H1 (cell line): ENCODE data around the gene CSRNP3. TPM values are rescaled to one million over a fixed set of nuclear protein-coding genes. Genes with fewer than 3 reads are reported as not detected.

Source experiments
- CTCF ChIA-PET: fragments of 300-600 bp; sonication (Branson Sonifier 250); formaldehyde crosslinking; loops from one replicate; lab custom pipeline; 2021; ENCODE audit not compliant: partially characterized antibody; lab: Charles Lee
- POLR2A ChIA-PET: fragments of 300-600 bp; sonication (Branson Sonifier 250); formaldehyde crosslinking; loops from one replicate; lab custom pipeline; 2021; ENCODE audit warnings: inconsistent platforms; ENCODE audit not compliant: partially characterized antibody; lab: Charles Lee
- DNase-seq, 2 experiments: peaks; one replicate each; pipeline versions ENCODE4 v3.0.0 to v3.0.0-alpha.2; 2010 to 2022; ENCODE audit warnings: low spot score in 2 of 2, low read depth in 1 of 2, mixed read lengths in 1 of 2
- FAIRE-seq: peaks from 2 replicates; lab custom pipeline; 2011; peaks lifted over from hg19 to GRCh38; lab: Jason Lieb, UNC
- H2AFZ ChIP-seq: 2 replicates; pipeline ENCODE4 v1.8.1; 2012; ENCODE audit warnings: low read length, inconsistent platforms
- H2AK5ac ChIP-seq: 2 replicates; pipeline ENCODE4 v1.6.1; 2013; ENCODE audit warnings: low read depth, low read length
- H2BK120ac ChIP-seq: replicated peaks from 2 replicates; pipeline ENCODE3; 2013; ENCODE audit warnings: low read depth, low read length, inconsistent platforms
- H2BK12ac ChIP-seq: 2 replicates; pipeline ENCODE4 v1.6.1; 2013; ENCODE audit warnings: low read depth, low read length
- H2BK15ac ChIP-seq: 2 replicates; pipeline ENCODE4 v1.6.1; 2013; ENCODE audit warnings: low read length
- H2BK20ac ChIP-seq: 2 replicates; pipeline ENCODE4 v1.6.1; 2013; ENCODE audit warnings: low read length
- H2BK5ac ChIP-seq: 2 replicates; pipeline ENCODE4 v1.6.1; 2013; ENCODE audit warnings: low read depth, low read length
- H3K14ac ChIP-seq: 2 replicates; pipeline ENCODE4 v1.6.1; 2013; ENCODE audit warnings: inconsistent platforms; ENCODE audit not compliant: insufficient read length
- H3K18ac ChIP-seq: 2 replicates; pipeline ENCODE4 v1.6.1; 2013; ENCODE audit warnings: low read length; ENCODE audit errors: extremely low read depth
- H3K23ac ChIP-seq: 2 replicates; pipeline ENCODE4 v1.6.1; 2013; ENCODE audit warnings: inconsistent platforms; ENCODE audit not compliant: insufficient read length
- H3K23me2 ChIP-seq: 2 replicates; pipeline ENCODE4 v1.6.1; 2013; ENCODE audit warnings: low read depth, low read length
- H3K27ac ChIP-seq: 2 replicates; pipeline ENCODE4 v1.6.1; 2011; ENCODE audit warnings: low read depth, low read length, inconsistent platforms
- H3K27me3 ChIP-seq, 4 experiments: replicated peaks in 1 of 4; 1 replicate in 1 of 4; 2 replicates in 3 of 4; pipeline versions ENCODE4 v1.6.1 to v1.8.1; 2011 to 2013; ENCODE audit warnings: low read length in 3 of 4, mild to moderate bottlenecking in 3 of 4, inconsistent platforms in 2 of 4, mixed read lengths in 2 of 4, moderate library complexity in 1 of 4; ENCODE audit not compliant: control insufficient read depth in 3 of 4, insufficient read depth in 3 of 4; ENCODE audit errors: extremely low read depth in 1 of 4
- H3K36me3 ChIP-seq, 4 experiments: 2 replicates each; pipeline versions ENCODE4 v1.6.1 to v1.8.1; 2011 to 2013; ENCODE audit warnings: mild to moderate bottlenecking in 4 of 4, low read length in 3 of 4, moderate library complexity in 2 of 4, control low read depth in 1 of 4, inconsistent platforms in 1 of 4; ENCODE audit not compliant: insufficient read depth in 4 of 4, control insufficient read depth in 2 of 4
- H3K4ac ChIP-seq: replicated peaks from 2 replicates; pipeline ENCODE3; 2013; ENCODE audit warnings: low read length, low read depth, mixed read lengths, inconsistent platforms; ENCODE audit not compliant: insufficient read length
- H3K4me1 ChIP-seq, 4 experiments: replicated peaks in 1 of 4; 1 replicate in 1 of 4; 2 replicates in 3 of 4; pipeline versions ENCODE4 v1.6.1 to v1.8.1; 2011 to 2013; ENCODE audit warnings: low read length in 3 of 4, inconsistent platforms in 2 of 4, mixed read lengths in 1 of 4; ENCODE audit not compliant: insufficient read depth in 4 of 4, control insufficient read depth in 3 of 4
- H3K4me2 ChIP-seq, 2 experiments: 2 replicates each; pipeline versions ENCODE4 v1.6.1 to v1.8.1; 2011 to 2013; ENCODE audit warnings: low read depth in 2 of 2, low read length in 2 of 2, control low read depth in 1 of 2, inconsistent platforms in 1 of 2, mild to moderate bottlenecking in 1 of 2; ENCODE audit not compliant: insufficient read depth in 1 of 2
- H3K4me3 ChIP-seq, 4 experiments: fragments of 200-600, 300-600 bp in 1 of 4; sonication (generic), shearing (Covaris generic), sonication (Bioruptor Twin) in 1 of 4; 2 replicates each; pipeline versions ENCODE4 v1.5.1 to v1.8.1; 2011 to 2016; ENCODE audit warnings: low read length in 4 of 4, low read depth in 3 of 4, control low read depth in 2 of 4, inconsistent platforms in 2 of 4, mild to moderate bottlenecking in 2 of 4, mixed read lengths in 1 of 4, moderate library complexity in 1 of 4; ENCODE audit not compliant: insufficient read depth in 2 of 4; ENCODE audit errors: extremely low read depth in 1 of 4
- H3K56ac ChIP-seq: replicated peaks from 2 replicates; pipeline ENCODE3; 2013; ENCODE audit warnings: low read depth, mild to moderate bottlenecking, mixed read lengths, low read length, inconsistent platforms; ENCODE audit not compliant: insufficient read length
- H3K79me1 ChIP-seq: 2 replicates; pipeline ENCODE4 v1.6.1; 2013; ENCODE audit warnings: low read depth, low read length, control low read depth
- H3K79me2 ChIP-seq, 2 experiments: 2 replicates each; pipeline versions ENCODE4 v1.6.1 to v1.8.1; 2012 to 2013; ENCODE audit warnings: low read length in 2 of 2, mild to moderate bottlenecking in 2 of 2, inconsistent platforms in 1 of 2; ENCODE audit not compliant: insufficient read depth in 2 of 2, control insufficient read depth in 1 of 2
- H3K9ac ChIP-seq, 4 experiments: replicated peaks in 1 of 4; 1 replicate in 1 of 4; 2 replicates in 3 of 4; pipeline versions ENCODE4 v1.6.1 to v1.8.1; 2011 to 2013; ENCODE audit warnings: low read depth in 3 of 4, low read length in 3 of 4, control low read depth in 2 of 4, mild to moderate bottlenecking in 2 of 4, moderate library complexity in 2 of 4, inconsistent platforms in 1 of 4; ENCODE audit errors: extremely low read depth in 1 of 4
- H3K9me3 ChIP-seq, 2 experiments: 2 replicates each; pipeline versions ENCODE4 v1.6.1 to v1.8.1; 2012 to 2013; ENCODE audit warnings: mild to moderate bottlenecking in 2 of 2, moderate library complexity in 2 of 2, control low read depth in 1 of 2, inconsistent platforms in 1 of 2, low read depth in 1 of 2, low read length in 1 of 2, mixed read lengths in 1 of 2; ENCODE audit not compliant: insufficient read depth in 2 of 2
- H4K20me1 ChIP-seq, 2 experiments: replicated peaks in 1 of 2; 2 replicates each; pipeline versions ENCODE3 to v1.8.1; 2011 to 2013; ENCODE audit warnings: inconsistent platforms in 2 of 2, low read length in 2 of 2, mild to moderate bottlenecking in 1 of 2; ENCODE audit not compliant: insufficient read depth in 2 of 2, control insufficient read depth in 1 of 2
- H4K5ac ChIP-seq: 2 replicates; pipeline ENCODE4 v1.6.1; 2013; ENCODE audit warnings: low read length, low read depth, mixed read lengths, inconsistent platforms; ENCODE audit not compliant: insufficient read length
- H4K8ac ChIP-seq: 2 replicates; pipeline ENCODE4 v1.8.0; 2013; ENCODE audit warnings: mild to moderate bottlenecking, moderate library complexity, low read length, inconsistent platforms; ENCODE audit not compliant: insufficient read depth; ENCODE audit errors: extremely low read depth
- H4K91ac ChIP-seq: replicated peaks from 2 replicates; pipeline ENCODE3; 2013; ENCODE audit warnings: low read length, mixed read lengths, inconsistent platforms; ENCODE audit not compliant: insufficient read length
- BRCA1 ChIP-seq: IDR thresholded peaks from 2 replicates; pipeline ENCODE4 v1.6.1; 2012; ENCODE audit warnings: low read depth, low read length, improper control_type of control experiment
- EP300 ChIP-seq, 2 experiments: IDR thresholded peaks; 1 replicate in 1 of 2; 2 replicates in 1 of 2; pipeline ENCODE4 v1.6.1; 2011 to 2012; ENCODE audit warnings: low read depth in 2 of 2, low read length in 2 of 2, mild to moderate bottlenecking in 2 of 2, borderline replicate concordance in 1 of 2, inconsistent platforms in 1 of 2, moderate library complexity in 1 of 2
- EZH2 ChIP-seq: fragments of 200-600 bp; sonication (generic); IDR thresholded peaks from 2 replicates; pipeline ENCODE4 v1.7.1; 2012; ENCODE audit warnings: low read depth, mild to moderate bottlenecking, moderate library complexity, low read length, inconsistent platforms; ENCODE audit not compliant: severe bottlenecking
- GABPA ChIP-seq: IDR thresholded peaks from 2 replicates; pipeline ENCODE4 v1.6.1; 2011; ENCODE audit warnings: mild to moderate bottlenecking, low read length, moderate library complexity, borderline replicate concordance; ENCODE audit not compliant: insufficient read depth
- HDAC6 ChIP-seq: IDR thresholded peaks from one replicate; pipeline ENCODE4 v1.7.1; 2012; ENCODE audit warnings: low read depth, mild to moderate bottlenecking, inconsistent platforms, low read length, moderate library complexity
- KDM4A ChIP-seq: IDR thresholded peaks from one replicate; pipeline ENCODE4 v1.7.1; 2012; ENCODE audit warnings: low read depth, mild to moderate bottlenecking, moderate library complexity, low read length, inconsistent platforms; ENCODE audit not compliant: severe bottlenecking
- NANOG ChIP-seq: IDR thresholded peaks from 2 replicates; pipeline ENCODE4 v1.6.1; 2011; ENCODE audit warnings: low read length, low read depth, mild to moderate bottlenecking, inconsistent platforms; ENCODE audit not compliant: insufficient read depth, poor library complexity, severe bottlenecking
- NRF1 ChIP-seq: IDR thresholded peaks from 2 replicates; pipeline ENCODE4 v1.6.1; 2011; ENCODE audit warnings: mild to moderate bottlenecking, low read depth, low read length, improper control_type of control experiment
- RFX5 ChIP-seq: IDR thresholded peaks from 2 replicates; pipeline ENCODE4 v1.6.1; 2011; ENCODE audit warnings: low read depth, low read length, improper control_type of control experiment, borderline replicate concordance
- SAP30 ChIP-seq: fragments of 300-600 bp; sonication (generic); IDR thresholded peaks from 2 replicates; pipeline ENCODE4 v1.7.1; 2012; ENCODE audit warnings: low read length, moderate library complexity, mild to moderate bottlenecking, inconsistent platforms; ENCODE audit not compliant: insufficient read depth, insufficient replicate concordance
- SIRT6 ChIP-seq: IDR thresholded peaks from one replicate; pipeline ENCODE4 v1.7.1; 2012; ENCODE audit warnings: low read length, inconsistent platforms
- SIX5 ChIP-seq: IDR thresholded peaks from 2 replicates; pipeline ENCODE4 v1.6.1; 2011; ENCODE audit warnings: mild to moderate bottlenecking, low read depth, low read length
- SP1 ChIP-seq: IDR thresholded peaks from 2 replicates; pipeline ENCODE4 v1.6.1; 2011; ENCODE audit warnings: low read depth, low read length
- TAF1 ChIP-seq: IDR thresholded peaks from 2 replicates; pipeline ENCODE4 v1.6.1; 2011; ENCODE audit warnings: mild to moderate bottlenecking, low read depth, low read length
- polyA plus RNA-seq, 7 experiments: library from polyadenylated mRNA; depleted of rRNA in 3 of 7; stranded (reverse) in 5 of 7; unstranded in 2 of 7; fragments of >200 nt in 5 of 7; fragments of 200-250 nt in 2 of 7; gene quantifications; 1 replicate in 5 of 7; 2 replicates in 1 of 7; 4 replicates in 1 of 7; pipeline versions ENCODE4 v1.2.1 to v1.2.3, GENCODE V29; 2011 to 2013; ENCODE audit warnings: missing spikeins in 2 of 7, mixed read lengths in 2 of 7
- total RNA-seq: library from RNA; stranded (reverse); fragmentation: NEBNext Ultra II Directional; extraction: Animal tissue kit (Norgen Biotek cat#: 25700); gene quantifications from 2 replicates; pipeline ENCODE4 v1.2.1, GENCODE V29; 2021
- TF ChIP-seq, protein P1 (sequence below): IDR thresholded peaks from 2 replicates; pipeline ENCODE4 v1.6.1; 2012; ENCODE audit warnings: inconsistent platforms

The CSRNP3 gene
- total and polyA plus RNA-seq, 2 of the 8 experiments (the other 6 are each of a cell fraction or from before 2014, with no cell fraction given), result 1.3 to 6.5 TPM

DNA sequence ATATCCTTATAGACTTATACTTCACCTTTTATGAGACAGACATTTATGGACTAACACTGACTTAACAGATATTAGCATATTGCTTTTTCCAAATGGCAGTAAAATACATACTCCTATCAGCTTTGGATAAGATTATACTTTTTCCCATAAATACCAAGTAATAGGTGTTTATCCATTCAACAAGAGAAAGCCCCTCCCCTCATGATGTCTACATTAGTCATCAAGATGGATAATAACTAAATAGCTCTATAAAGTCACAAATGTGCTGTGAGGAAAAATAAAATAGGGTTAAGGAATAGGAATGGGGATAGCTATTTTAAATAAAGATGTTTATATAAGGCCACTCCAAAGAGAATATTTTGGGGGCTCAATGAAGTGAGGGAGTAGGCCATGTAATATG is 39.4 kb downstream of the CSRNP3 start:
- DNase-seq (no peak), FAIRE-seq (no peak)
- no peaks in the 10 kb centered on the region for H3K79me2 ChIP-seq
- H3K56ac ChIP-seq, result no peak overlapping the region
- no peak overlapping the region for H2BK120ac ChIP-seq
- H3K36me3 ChIP-seq, result no peaks in the 10 kb centered on the region
- POLR2A ChIA-PET, result interaction anchor here (1.1 kb wide), 1 partner anchor 13 kb away, joined by 6 read pairs; no protein-coding TSS in a partner anchor
- H2AK5ac ChIP-seq, result no peak overlapping the region
- H3K18ac ChIP-seq, result no peak overlapping the region
- H4K8ac ChIP-seq, result no peak overlapping the region
- CTCF ChIA-PET, result interaction anchor here (1.1 kb wide), 1 partner anchor 366 kb away, joined by 5 read pairs; no protein-coding TSS in a partner anchor
- H2BK20ac ChIP-seq, result no peak overlapping the region
- no peak overlapping the region for H2BK15ac ChIP-seq
- no peak overlapping the region for H3K27ac ChIP-seq
- no peaks in the 10 kb centered on the region for H3K79me1 ChIP-seq
- no peak overlapping the region for H3K14ac ChIP-seq
- H3K23me2 ChIP-seq, result peaks cover 3% of the 10 kb centered on the region; the same call in 1 of the 2 replicates
- H3K4me3 ChIP-seq, result no peak overlapping the region
- H2BK5ac ChIP-seq, result no peak overlapping the region
- H3K9ac ChIP-seq, result no peak overlapping the region
- H3K23ac ChIP-seq, result no peak overlapping the region
- no peak overlapping the region for H2BK12ac ChIP-seq
- H4K5ac ChIP-seq, result no peak overlapping the region
- H3K4me1 ChIP-seq, result no peaks in the 10 kb centered on the region
- no peak overlapping the region for H2AFZ ChIP-seq
- no peak overlapping the region for H3K4me2 ChIP-seq
- H3K27me3 ChIP-seq, result peaks cover 0 to 1% (median 0%) of the 10 kb centered on the region in 4 experiments; a peak in 1 of 7 replicates
- H4K91ac ChIP-seq, result no peak overlapping the region
- H4K20me1 ChIP-seq, result no peaks in the 10 kb centered on the region
- no peaks in the 10 kb centered on the region for H3K9me3 ChIP-seq
- H3K4ac ChIP-seq, result no peak overlapping the region
- TF ChIP-seq NANOG (no peak), NRF1 (no peak), EP300 (IDR thresholded peaks at IDR 0.05; ENCODE audit: borderline replicate concordance in 1 of 2, low read depth in 2 of 2, low read length in 2 of 2) (no peak), SP1 (no peak), GABPA (no peak), KDM4A (no peak), HDAC6 (no peak), TAF1 (no peak), SAP30 (no peak), BRCA1 (no peak), SIRT6 (no peak), RFX5 (no peak), EZH2 (no peak), SIX5 (no peak)
- TF ChIP-seq, protein P1, sequence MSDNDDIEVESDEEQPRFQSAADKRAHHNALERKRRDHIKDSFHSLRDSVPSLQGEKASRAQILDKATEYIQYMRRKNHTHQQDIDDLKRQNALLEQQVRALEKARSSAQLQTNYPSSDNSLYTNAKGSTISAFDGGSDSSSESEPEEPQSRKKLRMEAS, result no peak
